Keratinocyte (primary cell): Measurements from ENCODE around the gene ZNF292.

Experiments
- EZH2 ChIP-seq: IDR thresholded peaks from one replicate; pipeline ENCODE4 v1.6.1; 2012; ENCODE audit warnings: inconsistent platforms, mild to moderate bottlenecking, low read length, moderate library complexity
- TF ChIP-seq, protein P1 (sequence below), 3 experiments: IDR thresholded peaks in 1 of 3; conservative IDR thresholded peaks in 1 of 3; optimal IDR thresholded peaks in 1 of 3; 2 replicates in 2 of 3; 3 replicates in 1 of 3; pipeline versions ENCODE3 to v1.5.1; 2011; ENCODE audit warnings: low read length in 3 of 3, mild to moderate bottlenecking in 3 of 3, moderate library complexity in 2 of 3, control low read depth in 1 of 3, inconsistent platforms in 1 of 3; ENCODE audit not compliant: insufficient read depth in 2 of 3; ENCODE audit errors: extremely low read depth in 1 of 3

DNA sequence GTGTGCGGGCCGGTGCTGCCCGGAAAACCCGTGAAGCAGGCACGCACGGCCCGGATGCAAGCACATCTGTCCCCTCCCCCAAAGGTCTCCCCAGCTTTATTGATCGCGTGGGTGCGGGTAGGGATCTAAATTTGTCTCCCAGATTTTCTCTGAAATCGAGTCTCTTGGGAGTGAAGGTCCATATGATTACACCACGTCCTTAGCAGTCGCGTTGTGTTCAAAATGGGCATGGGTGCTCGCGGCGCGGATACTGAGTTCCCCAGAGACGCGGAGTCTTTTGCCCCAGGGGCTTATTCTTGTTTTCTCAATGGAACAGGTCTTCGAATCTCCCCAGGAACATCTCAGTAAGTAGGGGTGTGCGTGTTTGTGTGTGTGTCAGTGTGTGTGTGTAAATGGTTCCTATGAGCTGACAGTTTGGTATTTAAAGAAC lies 2.8 kb upstream of the ZNF292 start:
- TF ChIP-seq, protein P1, sequence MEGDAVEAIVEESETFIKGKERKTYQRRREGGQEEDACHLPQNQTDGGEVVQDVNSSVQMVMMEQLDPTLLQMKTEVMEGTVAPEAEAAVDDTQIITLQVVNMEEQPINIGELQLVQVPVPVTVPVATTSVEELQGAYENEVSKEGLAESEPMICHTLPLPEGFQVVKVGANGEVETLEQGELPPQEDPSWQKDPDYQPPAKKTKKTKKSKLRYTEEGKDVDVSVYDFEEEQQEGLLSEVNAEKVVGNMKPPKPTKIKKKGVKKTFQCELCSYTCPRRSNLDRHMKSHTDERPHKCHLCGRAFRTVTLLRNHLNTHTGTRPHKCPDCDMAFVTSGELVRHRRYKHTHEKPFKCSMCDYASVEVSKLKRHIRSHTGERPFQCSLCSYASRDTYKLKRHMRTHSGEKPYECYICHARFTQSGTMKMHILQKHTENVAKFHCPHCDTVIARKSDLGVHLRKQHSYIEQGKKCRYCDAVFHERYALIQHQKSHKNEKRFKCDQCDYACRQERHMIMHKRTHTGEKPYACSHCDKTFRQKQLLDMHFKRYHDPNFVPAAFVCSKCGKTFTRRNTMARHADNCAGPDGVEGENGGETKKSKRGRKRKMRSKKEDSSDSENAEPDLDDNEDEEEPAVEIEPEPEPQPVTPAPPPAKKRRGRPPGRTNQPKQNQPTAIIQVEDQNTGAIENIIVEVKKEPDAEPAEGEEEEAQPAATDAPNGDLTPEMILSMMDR (optimal IDR thresholded peaks at IDR 0.05 in 1 of 3, IDR thresholded peaks at IDR 0.05 in 1 of 3, conservative IDR thresholded peaks at IDR 0.05 in 1 of 3; ENCODE audit: extremely low read depth in 1 of 3, insufficient read depth in 2 of 3, low read length in 3 of 3), result no peak
- no peak for TF ChIP-seq EZH2
